Endothelial cell of umbilical vein (primary cell): ENCODE measurements around the gene NTN5. TPM values are rescaled to one million over a fixed set of nuclear protein-coding genes. Genes with fewer than 3 reads are reported as not detected.

ENCODE experiments used
- BruUV-seq: library from RNA; stranded (reverse); fragments of 400-500 nt; replicated peaks from 2 replicates; lab custom pipeline; 2021; lab: Mats Ljungman, UMichigan
- CTCF ChIA-PET: fragments of 300-600, 350-600 bp; sonication (Branson Sonifier 250); formaldehyde crosslinking; loops from one replicate; lab custom pipeline; 2021; ENCODE audit warnings: antibody characterized with exemption, inconsistent platforms; lab: Charles Lee
- POLR2A ChIA-PET: fragments of 300-600, 350-600 bp; sonication (Branson Sonifier 250); formaldehyde crosslinking; loops from one replicate; lab custom pipeline; 2021; ENCODE audit warnings: antibody characterized with exemption, inconsistent platforms; lab: Charles Lee
- DNase-seq: peaks from one replicate; pipeline ENCODE4 v3.0.0-alpha.2; 2011; ENCODE audit warnings: low read depth, low spot score
- FAIRE-seq: peaks from 2 replicates; lab custom pipeline; 2011; peaks lifted over from hg19 to GRCh38; lab: Jason Lieb, UNC
- H2AFZ ChIP-seq: 2 replicates; pipeline ENCODE4 v1.6.0; 2012; ENCODE audit warnings: low read depth, low read length, control low read depth, inconsistent platforms
- H3K27ac ChIP-seq: 2 replicates; pipeline ENCODE4 v1.5.1; 2011; ENCODE audit warnings: low read depth, mild to moderate bottlenecking, control low read depth, low read length, moderate library complexity; ENCODE audit not compliant: insufficient read depth
- H3K27me3 ChIP-seq, 2 experiments: 2 replicates each; pipeline versions ENCODE4 v1.6.0 to v1.6.1; 2011; ENCODE audit warnings: low read length in 2 of 2, mixed read lengths in 1 of 2; ENCODE audit not compliant: control insufficient read depth in 2 of 2, insufficient read depth in 2 of 2
- H3K36me3 ChIP-seq, 2 experiments: 2 replicates in 1 of 2; 3 replicates in 1 of 2; pipeline ENCODE4 v1.5.1; 2011; ENCODE audit warnings: low read length in 2 of 2, mild to moderate bottlenecking in 1 of 2, moderate library complexity in 1 of 2; ENCODE audit not compliant: control insufficient read depth in 2 of 2, insufficient read depth in 2 of 2; ENCODE audit errors: extremely low read depth in 1 of 2
- H3K4me1 ChIP-seq: 3 replicates; pipeline ENCODE4 v1.5.1; 2011; ENCODE audit warnings: mild to moderate bottlenecking, low read length; ENCODE audit not compliant: control insufficient read depth, insufficient read depth; ENCODE audit errors: extremely low read depth
- H3K4me2 ChIP-seq: 2 replicates; pipeline ENCODE4 v1.6.1; 2011; ENCODE audit warnings: low read length, control low read depth, mixed read lengths; ENCODE audit not compliant: insufficient read depth
- H3K4me3 ChIP-seq, 3 experiments: fragments of 200-600 bp in 1 of 3; sonication (generic), shearing (Covaris generic) in 1 of 3; replicated peaks in 1 of 3; 2 replicates each; pipeline ENCODE4 v1.5.1; 2011 to 2016; ENCODE audit warnings: control low read depth in 3 of 3, low read length in 3 of 3, mild to moderate bottlenecking in 2 of 3, inconsistent platforms in 1 of 3, low read depth in 1 of 3, moderate library complexity in 1 of 3; ENCODE audit not compliant: insufficient read depth in 1 of 3
- H3K79me2 ChIP-seq: 2 replicates; pipeline ENCODE4 v1.6.0; 2012; ENCODE audit warnings: low read length, inconsistent platforms; ENCODE audit not compliant: control insufficient read depth, insufficient read depth
- H3K9ac ChIP-seq: replicated peaks from 2 replicates; pipeline ENCODE3; 2011; ENCODE audit warnings: low read length, control low read depth; ENCODE audit not compliant: insufficient read depth; ENCODE audit errors: extremely low read depth
- H3K9me1 ChIP-seq: replicated peaks from 3 replicates; pipeline ENCODE4 v1.6.0; 2011; ENCODE audit warnings: mild to moderate bottlenecking, low read length; ENCODE audit not compliant: control insufficient read depth, insufficient read depth; ENCODE audit errors: extremely low read depth
- H3K9me3 ChIP-seq: replicated peaks from 2 replicates; pipeline ENCODE4 v1.5.1; 2012; ENCODE audit warnings: low read length, inconsistent platforms; ENCODE audit not compliant: control insufficient read depth, insufficient read depth
- H4K20me1 ChIP-seq: replicated peaks from 2 replicates; pipeline ENCODE3; 2011; ENCODE audit warnings: mild to moderate bottlenecking, low read length; ENCODE audit not compliant: control insufficient read depth, insufficient read depth; ENCODE audit errors: extremely low read depth
- CTCF ChIP-seq, 2 donors: IDR thresholded peaks; 1 replicate in 1 of 2; 2 replicates in 1 of 2; pipeline ENCODE4 v1.5.1; 2011; ENCODE audit warnings: low read length in 2 of 2, mild to moderate bottlenecking in 2 of 2, moderate library complexity in 2 of 2, control low read depth in 1 of 2, inconsistent platforms in 1 of 2, low read depth in 1 of 2; ENCODE audit not compliant: insufficient read depth in 1 of 2; ENCODE audit errors: extremely low read depth in 1 of 2
- JUN ChIP-seq: IDR thresholded peaks from 2 replicates; pipeline ENCODE4 v1.6.1; 2011; ENCODE audit warnings: borderline replicate concordance, low read depth; ENCODE audit not compliant: insufficient read length, insufficient read depth
- MAX ChIP-seq: IDR thresholded peaks from 2 replicates; pipeline ENCODE4 v1.6.1; 2011; ENCODE audit not compliant: insufficient read depth, insufficient read length
- MYC ChIP-seq: IDR thresholded peaks from one replicate; pipeline ENCODE4 v1.6.1; 2011; ENCODE audit warnings: mild to moderate bottlenecking, low read depth, low read length
- POLR2A ChIP-seq: IDR thresholded peaks from 2 replicates; pipeline ENCODE4 v1.6.1; 2012; ENCODE audit warnings: low read depth, mild to moderate bottlenecking, control low read depth, low read length
- dilution Hi-C: fragments of 300-500 bp; cut with MboI; formaldehyde crosslinking; loops from one replicate; pipeline ENCODE4 v1.15.0; 2019; ENCODE audit warnings: low sequenced_read_pairs; ENCODE audit not compliant: extremely low pct_ligation_motif_present
- intact Hi-C: fragments of 100-400 bp; cut with micrococcal nuclease; formaldehyde crosslinking; loops from one replicate; pipeline ENCODE4 v1.10.0; 2022
- polyA plus RNA-seq, 4 experiments: library from polyadenylated mRNA; depleted of rRNA in 3 of 4; stranded (reverse) in 3 of 4; unstranded in 1 of 4; fragments of >200 nt; gene quantifications; 2 replicates each; pipeline versions ENCODE4 v1.2.1 to v1.2.3, GENCODE V29; 2011 to 2012; ENCODE audit warnings: missing spikeins in 1 of 4
- total RNA-seq: library from RNA; stranded (reverse); gene quantifications from 2 replicates; pipeline ENCODE4 v1.2.3, GENCODE V29; 2021

Gene NTN5
- total and polyA plus RNA-seq, 2 donors (not counting 3 experiments of a cell fraction or from before 2014, with no cell fraction given): 0.11 TPM; not detected in 1

- FAIRE-seq: peak; percentile 95
- Histone ChIP-seq H3K79me2 (no peaks in the 10 kb centered on the region), H3K9ac (no peak overlapping the region), H3K9me1 (no peaks in the 10 kb centered on the region), H3K4me1 (no peaks in the 10 kb centered on the region), H2AFZ (peak overlapping the region; percentile 41), H3K27ac (no peak overlapping the region), H3K9me3 (no peaks in the 10 kb centered on the region), H3K4me3 (no peak overlapping the region), H3K4me2 (no peak overlapping the region), H3K36me3 (no peaks in the 10 kb centered on the region), H4K20me1 (no peaks in the 10 kb centered on the region), H3K27me3 (no peaks in the 10 kb centered on the region)
- intact Hi-C loops (loop anchor here (1.0 to 2.0 kb wide), 6 partner anchors 29 to 167 kb away; partner anchors contain the start of gene CA11), dilution Hi-C loops (no loop called here)
- TF ChIP-seq POLR2A (no peak), MYC (no peak), MAX (no peak), CTCF (IDR thresholded peaks at IDR 0.05; ENCODE audit: extremely low read depth in 1 of 2, insufficient read depth in 1 of 2, low read depth in 1 of 2, low read length in 2 of 2) (peak; percentile 86 to 92), JUN (no peak)
- CTCF ChIA-PET: interaction anchor here (0.6 to 3.6 kb wide), 30 partner anchors 9 to 296 kb away, joined by 3 to 54 read pairs (median 6); partner anchors contain the start of genes CA11, FUT2, HSD17B14 and IZUMO1
- peak; percentile 88 for DNase-seq
- BruUV-seq: no TSS peak
- POLR2A ChIA-PET: interaction anchor here (1.2 kb wide), 1 partner anchor 50 kb away, joined by 3 read pairs; no protein-coding TSS in a partner anchor
Observed at GRCh38 chr19:48674921-48675824, 2.4 kb upstream of the NTN5 start.
